ENCODE data around the gene CSRP2. TPM values are rescaled to one million over a fixed set of nuclear protein-coding genes. Genes with fewer than 3 reads are reported as not detected.

The CSRP2 gene
- total RNA-seq, 1 experiment from 2014 or later, result 7.8 TPM

DNA sequence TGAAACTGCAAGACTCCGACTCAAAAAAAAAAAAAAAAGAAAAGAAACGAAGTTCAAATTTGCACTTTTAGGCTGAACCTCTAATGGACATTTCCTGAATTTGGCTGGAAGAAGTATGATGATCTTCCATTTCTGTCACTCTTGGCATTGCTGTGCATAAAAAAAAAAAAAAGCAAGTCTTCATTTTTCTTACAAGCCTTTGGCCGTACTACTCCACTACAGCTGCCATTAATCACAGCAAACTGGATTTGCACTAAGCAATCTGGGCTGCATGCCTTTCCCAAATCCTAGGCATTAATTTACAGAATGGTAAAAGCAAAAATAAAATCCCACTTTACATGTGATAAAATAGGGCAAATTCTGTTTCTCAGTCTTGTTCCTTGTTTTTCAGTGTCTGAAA is 7.1 kb downstream of the CSRP2 start:
- no peaks in the 10 kb centered on the region for H3K4me1 ChIP-seq (ENCODE audit: control insufficient read depth, insufficient read depth, low read length)
- H3K36me3 ChIP-seq (ENCODE audit: control insufficient read depth, insufficient read depth, low read length), result no peaks in the 10 kb centered on the region
- ATAC-seq, result no peak
- TF ChIP-seq SIN3A (IDR thresholded peaks at IDR 0.05; ENCODE audit: borderline replicate concordance, insufficient read depth, low read depth, low read length), result no peak
- TF ChIP-seq CTCF (IDR thresholded peaks at IDR 0.05), result no peak
- no peak for TF ChIP-seq POLR2AphosphoS5 (IDR thresholded peaks at IDR 0.05; ENCODE audit: low read depth, low read length)
- no peak for TF ChIP-seq TCF7L2 (IDR thresholded peaks at IDR 0.05; ENCODE audit: low read depth, low read length)
- TF ChIP-seq, protein P1, sequence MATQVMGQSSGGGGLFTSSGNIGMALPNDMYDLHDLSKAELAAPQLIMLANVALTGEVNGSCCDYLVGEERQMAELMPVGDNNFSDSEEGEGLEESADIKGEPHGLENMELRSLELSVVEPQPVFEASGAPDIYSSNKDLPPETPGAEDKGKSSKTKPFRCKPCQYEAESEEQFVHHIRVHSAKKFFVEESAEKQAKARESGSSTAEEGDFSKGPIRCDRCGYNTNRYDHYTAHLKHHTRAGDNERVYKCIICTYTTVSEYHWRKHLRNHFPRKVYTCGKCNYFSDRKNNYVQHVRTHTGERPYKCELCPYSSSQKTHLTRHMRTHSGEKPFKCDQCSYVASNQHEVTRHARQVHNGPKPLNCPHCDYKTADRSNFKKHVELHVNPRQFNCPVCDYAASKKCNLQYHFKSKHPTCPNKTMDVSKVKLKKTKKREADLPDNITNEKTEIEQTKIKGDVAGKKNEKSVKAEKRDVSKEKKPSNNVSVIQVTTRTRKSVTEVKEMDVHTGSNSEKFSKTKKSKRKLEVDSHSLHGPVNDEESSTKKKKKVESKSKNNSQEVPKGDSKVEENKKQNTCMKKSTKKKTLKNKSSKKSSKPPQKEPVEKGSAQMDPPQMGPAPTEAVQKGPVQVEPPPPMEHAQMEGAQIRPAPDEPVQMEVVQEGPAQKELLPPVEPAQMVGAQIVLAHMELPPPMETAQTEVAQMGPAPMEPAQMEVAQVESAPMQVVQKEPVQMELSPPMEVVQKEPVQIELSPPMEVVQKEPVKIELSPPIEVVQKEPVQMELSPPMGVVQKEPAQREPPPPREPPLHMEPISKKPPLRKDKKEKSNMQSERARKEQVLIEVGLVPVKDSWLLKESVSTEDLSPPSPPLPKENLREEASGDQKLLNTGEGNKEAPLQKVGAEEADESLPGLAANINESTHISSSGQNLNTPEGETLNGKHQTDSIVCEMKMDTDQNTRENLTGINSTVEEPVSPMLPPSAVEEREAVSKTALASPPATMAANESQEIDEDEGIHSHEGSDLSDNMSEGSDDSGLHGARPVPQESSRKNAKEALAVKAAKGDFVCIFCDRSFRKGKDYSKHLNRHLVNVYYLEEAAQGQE (IDR thresholded peaks at IDR 0.05; ENCODE audit: insufficient read depth in 1 of 2, low read depth in 2 of 2, low read length in 1 of 2), result no peak
- H3K27ac ChIP-seq (ENCODE audit: low read length), result no peak overlapping the region
- intact Hi-C loops (cut with micrococcal nuclease; ENCODE audit: unreplicated experiment) (no loop called here), in situ Hi-C loops (cut with HindIII; ENCODE audit: low pct_unique_long_range_greater_than_20kb, low sequenced_read_pairs) (no loop called here)
- ChIA-PET CTCF (no interaction called here), POLR2A (no interaction called here)
- H3K27me3 ChIP-seq (ENCODE audit: control insufficient read depth, insufficient read depth, low read length), result 0 out of 2 replicates have a peak, but pooled peaks cover 4% of the 10 kb centered on the region
- DNase-seq (ENCODE audit: low read depth, low spot score), result no peak
- H3K9me3 ChIP-seq (ENCODE audit: control insufficient read depth, insufficient read depth, low read depth, low read length), result no peaks in the 10 kb centered on the region
- H3K4me3 ChIP-seq (ENCODE audit: low read depth in 2 of 2, low read length in 2 of 2), result no peak overlapping the region
- no TSS peak for BruUV-seq (replicated peaks)

GRCh38 chr12:76871082-76871481 is 7.7 kb downstream of the CSRP2 start:
- DNase-seq (ENCODE audit: low read depth, low spot score), result no peak
- in situ Hi-C loops (cut with HindIII; ENCODE audit: low pct_unique_long_range_greater_than_20kb, low sequenced_read_pairs) (no loop called here), intact Hi-C loops (cut with micrococcal nuclease; ENCODE audit: unreplicated experiment) (no loop called here)
- Histone ChIP-seq H3K27me3 (ENCODE audit: control insufficient read depth, insufficient read depth, low read length) (0 out of 2 replicates have a peak, but pooled peaks cover 2% of the 10 kb centered on the region), H3K4me1 (ENCODE audit: control insufficient read depth, insufficient read depth, low read length) (no peaks in the 10 kb centered on the region), H3K27ac (ENCODE audit: low read length) (no peak overlapping the region), H3K36me3 (ENCODE audit: control insufficient read depth, insufficient read depth, low read length) (no peaks in the 10 kb centered on the region), H3K4me3 (ENCODE audit: low read depth in 2 of 2, low read length in 2 of 2) (no peak overlapping the region), H3K9me3 (ENCODE audit: control insufficient read depth, insufficient read depth, low read depth, low read length) (no peaks in the 10 kb centered on the region)
- TF ChIP-seq SIN3A (IDR thresholded peaks at IDR 0.05; ENCODE audit: borderline replicate concordance, insufficient read depth, low read depth, low read length), result no peak
- no peak for TF ChIP-seq TCF7L2 (IDR thresholded peaks at IDR 0.05; ENCODE audit: low read depth, low read length)
- no peak for TF ChIP-seq POLR2AphosphoS5 (IDR thresholded peaks at IDR 0.05; ENCODE audit: low read depth, low read length)
- TF ChIP-seq, protein P1 (IDR thresholded peaks at IDR 0.05; ENCODE audit: insufficient read depth in 1 of 2, low read depth in 2 of 2, low read length in 1 of 2), result no peak
- TF ChIP-seq CTCF (IDR thresholded peaks at IDR 0.05), result no peak
- ChIA-PET CTCF (interaction anchor here (0.7 kb wide), 1 partner anchor 1421 kb away, joined by 12 read pairs; no protein-coding TSS in a partner anchor), POLR2A (interaction anchor here (0.7 kb wide), 1 partner anchor 73 kb away, joined by 5 read pairs; no protein-coding TSS in a partner anchor)
- no TSS peak for BruUV-seq (replicated peaks)
- no peak for ATAC-seq

Data from Panc1 (cell line).